T-helper 1 cell treated with Interleukin-12 subunit alpha and Interleukin-12 subunit beta and Interleukin-4 antibody, amounts not matched to agents 30 ng/mL and 1 ng/mL, for 36 hours (primary cell): ENCODE data around the gene SETD1B. TPM values are rescaled to one million over a fixed set of nuclear protein-coding genes. Genes with fewer than 3 reads are reported as not detected.

Source experiments
- intact Hi-C: fragments of 100-400 bp; cut with micrococcal nuclease; formaldehyde crosslinking; loops from one replicate; pipeline ENCODE4 v1.15.1; 2024
- total RNA-seq: library from RNA; stranded (reverse); gene quantifications from 2 replicates; pipeline ENCODE4 v1.2.3, GENCODE V29; 2022

The SETD1B gene
- total RNA-seq, 1 donor from 2014 or later, result 38.1 TPM

DNA sequence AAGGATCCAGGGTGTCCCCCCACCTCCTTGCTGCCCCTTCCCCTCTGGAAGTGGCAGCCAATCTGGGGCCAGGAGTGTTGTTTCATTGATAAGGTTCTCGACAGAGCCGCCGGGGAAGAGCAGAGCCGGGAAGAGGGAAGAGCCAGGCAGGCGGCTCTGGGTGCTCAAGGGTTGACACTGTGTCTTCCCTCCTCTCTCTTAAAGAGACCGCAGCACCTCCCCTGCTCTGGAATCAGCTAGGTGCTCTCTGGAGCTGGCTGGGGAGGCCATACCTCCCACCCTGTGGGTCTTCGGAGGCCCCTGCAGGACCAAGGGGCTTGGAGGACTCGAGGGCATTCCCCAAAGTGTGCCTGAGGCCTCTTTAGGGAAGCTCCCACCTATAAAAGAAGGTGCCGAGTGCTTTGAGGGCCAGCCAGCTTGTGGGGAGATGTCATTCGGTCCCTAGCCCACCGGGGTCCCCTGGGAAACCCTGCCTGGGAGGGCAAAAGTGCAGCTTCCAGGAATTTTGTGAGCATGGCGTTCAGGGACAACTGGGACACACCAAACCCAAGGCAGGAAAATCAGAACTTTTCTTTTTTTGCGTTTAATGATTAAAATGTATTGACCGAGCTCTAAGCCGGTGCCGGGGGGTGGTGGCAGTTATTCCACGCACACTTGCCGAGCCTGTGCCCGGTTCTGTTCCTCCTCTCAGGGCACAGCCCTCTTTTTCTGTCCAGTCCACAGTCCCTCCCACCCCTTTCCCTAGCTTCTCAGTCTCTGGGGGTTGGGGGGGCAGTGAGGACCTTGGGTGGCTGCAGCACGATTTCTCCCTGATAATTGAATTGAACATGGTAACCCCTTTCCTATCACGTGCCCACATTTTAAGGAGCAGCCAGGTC is 3.0 kb downstream of the SETD1B start:
- intact Hi-C loops, result no loop called here

DNA sequence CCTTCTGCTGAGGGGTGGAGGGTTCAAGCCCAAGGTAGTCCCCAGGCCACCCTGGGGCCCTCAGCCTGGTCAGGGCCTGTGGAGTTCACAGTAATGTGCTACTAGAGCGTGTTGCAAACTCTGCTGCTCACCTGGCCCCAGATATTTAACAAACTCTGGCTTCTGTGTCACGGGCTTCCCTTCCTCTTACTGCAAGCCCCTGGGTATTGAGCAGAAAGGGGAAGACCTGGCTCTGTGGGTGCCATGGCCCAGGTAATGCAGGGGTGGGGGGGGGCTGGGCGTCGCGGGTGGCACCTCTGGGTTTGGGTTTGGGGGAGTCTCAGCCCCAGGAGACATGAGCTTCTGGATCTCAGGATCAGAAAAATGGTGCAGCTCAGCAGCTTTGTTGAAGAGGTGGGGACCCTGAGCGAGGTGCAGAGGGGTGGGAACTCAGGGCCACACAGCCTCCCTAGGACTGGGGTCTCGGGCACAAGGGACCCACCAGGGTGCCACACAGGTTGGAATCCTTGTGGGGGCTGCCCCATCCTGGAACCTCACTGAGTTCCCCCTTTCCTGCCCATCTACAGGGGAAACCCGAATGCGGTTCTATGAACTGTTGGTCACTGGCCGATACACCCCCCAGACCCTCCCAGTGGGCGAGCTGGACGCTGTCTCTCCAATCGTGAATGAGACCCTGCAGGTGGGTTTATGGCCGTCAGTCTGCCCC is 4.0 kb downstream of the SETD1B start:
- intact Hi-C loops, result no loop called here

DNA sequence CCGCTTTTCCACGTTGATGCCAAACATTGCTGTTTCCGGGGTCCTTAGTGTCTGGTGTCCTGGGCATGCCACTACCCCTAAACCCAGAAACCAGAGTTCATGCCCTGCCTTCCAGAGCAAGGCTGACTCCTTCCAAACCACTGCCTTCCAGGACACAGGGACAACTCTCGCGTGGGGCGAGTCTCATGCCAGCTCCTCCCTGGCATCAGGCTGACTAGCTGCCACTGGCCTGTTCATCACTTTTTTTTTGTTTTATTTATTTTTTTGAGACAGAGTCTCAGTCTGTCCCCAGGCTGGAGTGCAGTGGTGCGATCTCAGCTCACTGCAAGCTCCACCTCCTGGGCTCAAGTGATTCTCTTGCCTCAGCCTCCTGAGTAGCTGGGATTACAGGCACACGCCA is 4.8 kb downstream of the SETD1B start:
- intact Hi-C loops, result no loop called here

DNA sequence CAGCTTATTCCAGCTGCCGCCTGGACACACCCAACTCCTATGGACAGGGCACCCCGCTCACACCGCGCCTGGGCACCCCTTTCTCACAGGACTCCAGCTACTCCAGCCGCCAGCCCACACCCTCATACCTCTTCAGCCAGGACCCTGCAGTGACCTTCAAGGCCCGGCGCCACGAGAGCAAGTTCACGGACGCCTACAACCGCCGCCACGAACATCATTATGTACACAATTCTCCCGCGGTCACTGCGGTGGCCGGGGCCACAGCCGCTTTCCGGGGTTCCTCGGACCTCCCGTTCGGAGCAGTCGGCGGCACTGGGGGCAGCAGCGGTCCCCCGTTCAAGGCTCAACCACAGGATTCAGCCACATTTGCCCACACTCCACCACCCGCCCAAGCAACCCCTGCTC is 5.9 kb downstream of the SETD1B start:
- intact Hi-C loops, result no loop called here

DNA sequence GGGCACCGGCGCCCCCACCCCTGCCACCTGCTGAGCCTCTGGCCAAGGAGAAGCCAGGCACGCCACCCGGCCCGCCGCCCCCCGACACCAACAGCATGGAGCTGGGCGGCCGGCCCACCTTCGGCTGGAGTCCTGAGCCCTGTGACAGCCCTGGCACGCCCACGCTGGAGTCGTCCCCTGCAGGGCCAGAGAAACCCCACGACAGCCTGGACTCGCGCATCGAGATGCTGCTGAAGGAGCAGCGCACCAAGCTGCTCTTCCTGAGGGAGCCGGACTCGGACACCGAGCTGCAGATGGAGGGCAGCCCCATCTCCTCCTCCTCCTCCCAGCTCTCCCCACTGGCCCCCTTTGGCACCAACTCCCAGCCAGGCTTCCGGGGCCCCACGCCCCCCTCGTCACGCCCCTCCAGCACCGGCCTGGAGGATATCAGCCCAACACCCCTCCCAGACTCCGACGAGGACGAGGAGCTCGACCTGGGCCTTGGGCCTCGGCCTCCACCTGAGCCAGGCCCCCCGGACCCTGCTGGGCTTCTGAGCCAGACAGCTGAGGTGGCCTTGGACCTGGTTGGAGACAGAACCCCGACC is 6.5 kb downstream of the SETD1B start:
- intact Hi-C loops, result no loop called here

DNA sequence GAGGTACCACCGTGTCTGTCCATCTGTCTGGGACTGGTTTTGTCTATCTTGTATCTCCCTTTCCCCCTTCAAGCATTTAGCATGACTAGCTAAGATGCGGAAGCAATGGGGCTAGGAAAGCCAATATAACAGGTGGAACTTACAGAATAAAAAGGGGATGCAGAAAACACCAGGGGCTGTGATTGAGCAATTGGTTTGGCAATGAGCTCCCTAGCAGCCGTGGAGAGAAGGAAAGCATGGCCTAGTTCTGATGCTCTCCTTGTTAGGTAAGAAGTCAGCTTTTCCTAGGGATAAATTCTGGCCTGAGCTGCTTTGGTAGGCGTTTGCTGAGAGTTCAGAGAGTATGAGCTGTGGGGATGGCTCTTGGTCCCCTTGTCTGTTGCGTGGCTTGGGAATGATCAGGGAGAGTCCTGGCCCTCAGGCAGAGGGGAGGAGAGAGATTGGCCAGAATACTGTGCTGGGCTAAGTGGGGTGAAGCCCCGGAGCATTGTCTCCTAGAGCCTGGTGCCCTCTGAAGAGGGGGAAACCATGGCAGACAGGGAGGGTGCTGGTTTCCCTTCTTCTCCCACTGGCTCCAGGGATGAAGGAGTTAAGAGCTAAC is 7.1 kb downstream of the SETD1B start:
- intact Hi-C loops, result no loop called here

DNA sequence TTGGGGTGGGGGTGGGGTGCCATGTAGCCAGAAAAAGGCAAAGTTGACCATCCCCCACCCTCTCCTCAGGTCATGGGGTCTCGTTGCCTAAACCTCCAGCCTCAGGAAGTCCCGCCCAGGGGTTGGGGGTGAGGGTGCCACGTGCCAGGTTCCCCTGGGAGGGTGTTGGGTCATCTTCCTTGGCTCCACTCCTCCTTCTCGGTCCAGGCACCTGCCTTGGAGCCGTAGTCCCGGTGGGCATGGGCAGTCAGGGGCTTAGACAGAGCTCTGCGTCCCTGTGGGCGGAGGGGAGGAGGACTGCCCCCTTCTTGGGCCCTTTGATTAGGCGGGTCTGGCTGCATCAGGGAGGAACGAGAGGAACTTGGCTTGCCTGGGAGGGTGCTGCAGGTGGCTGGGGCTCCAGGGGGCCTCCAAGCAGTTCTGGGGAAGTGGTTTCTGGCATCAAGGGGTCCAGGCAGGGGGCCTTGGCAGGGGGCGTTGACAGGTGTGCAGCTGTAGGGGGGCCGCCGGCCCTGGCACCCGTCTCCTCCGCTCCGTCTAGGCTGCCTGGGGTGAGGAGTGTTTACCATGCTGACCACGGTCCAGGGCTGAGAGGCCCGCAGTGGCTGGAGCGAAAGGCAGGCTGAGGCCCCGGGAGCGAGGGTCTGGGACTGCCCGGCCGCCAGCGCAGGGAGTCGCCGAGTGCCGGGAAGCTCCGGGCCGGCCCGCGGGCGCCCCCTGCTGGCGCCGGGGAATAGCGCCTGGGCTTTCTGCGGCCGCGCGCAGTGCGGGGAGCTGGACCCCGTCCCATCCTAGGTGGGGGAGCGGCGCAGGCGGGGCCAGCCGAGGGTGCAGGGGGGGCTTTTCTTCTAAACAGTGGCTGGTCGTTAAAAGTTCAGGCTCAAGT is 7.9 kb downstream of the SETD1B start:
- intact Hi-C loops, result loop anchor here (1.0 kb wide), 6 partner anchors 9 to 114 kb away; partner anchors contain the start of gene PSMD9

DNA sequence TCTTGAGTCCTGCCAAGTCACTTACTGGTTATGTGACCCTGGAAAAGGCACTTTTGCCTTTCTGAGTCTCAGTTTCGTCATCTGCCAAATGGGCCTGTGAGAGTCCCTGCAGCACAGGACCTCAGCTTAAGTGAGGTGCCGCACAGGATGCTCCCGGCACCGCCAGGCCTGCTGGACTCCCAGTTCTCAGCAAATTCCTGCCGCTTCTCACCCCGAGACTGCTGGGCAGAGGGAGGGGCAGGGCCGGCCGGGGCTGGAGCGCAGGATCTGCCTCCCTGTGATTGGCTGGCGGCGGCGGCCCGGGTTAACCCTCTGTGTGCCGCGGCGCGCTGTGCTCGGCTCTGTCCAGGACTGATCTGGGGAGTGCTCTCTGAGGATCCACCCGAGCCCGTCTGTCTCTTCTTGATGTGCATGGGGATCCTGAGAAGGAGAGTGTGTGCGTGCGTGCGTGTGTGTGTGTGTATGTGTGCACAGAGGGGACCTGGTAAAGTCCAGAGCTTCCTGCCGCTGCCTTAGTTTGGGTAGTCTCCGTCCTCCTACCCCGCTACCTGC is 8.6 kb downstream of the SETD1B start:
- intact Hi-C loops, result loop anchor here (1.0 kb wide), 6 partner anchors 10 to 115 kb away; partner anchors contain the start of gene PSMD9

DNA sequence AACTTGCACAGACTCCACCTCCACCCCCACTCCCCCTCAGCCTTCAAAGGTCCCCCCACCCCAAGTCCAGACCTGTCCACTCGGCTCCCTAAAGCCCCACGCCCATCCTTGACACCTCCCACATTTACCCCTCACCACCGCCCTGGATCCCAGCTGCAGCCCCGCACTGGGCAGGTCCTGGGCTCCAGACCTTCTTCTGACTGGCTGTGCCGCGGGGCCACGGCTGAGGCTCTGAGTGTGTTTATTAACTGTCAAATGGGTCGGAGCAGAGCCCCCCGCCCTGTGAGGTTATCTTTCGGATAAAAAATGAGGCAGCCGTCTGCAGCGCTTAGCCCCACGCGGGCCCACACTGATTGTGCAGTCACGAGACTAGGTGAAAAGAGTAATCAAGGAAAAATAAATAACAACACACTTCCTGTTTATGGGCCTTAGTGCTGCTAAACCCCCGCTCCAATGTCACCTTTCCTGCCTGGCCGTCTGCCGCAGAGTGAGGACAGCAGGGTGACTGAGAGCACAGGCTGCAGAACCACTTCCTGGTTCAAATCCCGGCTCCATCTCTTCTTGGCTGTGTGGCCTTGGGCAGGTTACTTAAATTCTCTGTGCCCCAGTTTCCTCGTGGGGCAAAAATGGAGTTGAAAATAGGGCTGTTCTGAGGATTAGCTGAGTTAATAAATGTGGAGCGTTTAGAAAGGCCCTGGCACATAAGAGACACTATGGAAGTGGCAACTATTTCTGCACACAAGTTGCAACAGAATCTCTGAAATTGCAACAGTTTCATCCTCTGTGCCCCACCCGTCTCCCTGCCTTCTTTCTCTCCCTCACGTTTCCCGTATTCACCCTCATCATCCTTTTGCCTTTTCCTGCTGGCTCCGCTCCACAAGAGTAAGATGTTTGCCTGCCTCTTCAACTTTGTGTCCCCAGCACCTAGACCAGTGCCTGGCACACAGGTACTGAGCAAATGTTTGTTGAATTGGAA is 9.4 kb downstream of the SETD1B start:
- intact Hi-C loops, result loop anchor here (1.0 kb wide), 6 partner anchors 11 to 116 kb away; partner anchors contain the start of gene PSMD9

DNA sequence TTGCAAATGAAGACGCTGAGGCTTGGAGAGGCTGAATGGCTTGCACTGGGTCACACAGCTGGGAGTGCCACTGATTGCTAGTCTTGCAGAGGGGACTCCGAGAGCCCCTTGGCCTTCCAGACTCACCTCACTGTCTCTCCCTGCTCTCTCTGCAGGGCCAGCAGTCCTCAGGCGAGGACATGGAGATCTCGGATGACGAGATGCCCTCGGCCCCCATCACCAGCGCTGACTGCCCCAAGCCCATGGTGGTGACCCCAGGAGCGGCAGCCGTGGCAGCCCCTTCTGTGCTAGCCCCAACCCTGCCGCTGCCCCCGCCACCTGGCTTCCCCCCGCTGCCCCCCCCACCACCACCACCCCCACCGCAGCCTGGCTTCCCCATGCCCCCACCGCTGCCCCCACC is 10.1 kb downstream of the SETD1B start:
- intact Hi-C loops, result no loop called here

DNA sequence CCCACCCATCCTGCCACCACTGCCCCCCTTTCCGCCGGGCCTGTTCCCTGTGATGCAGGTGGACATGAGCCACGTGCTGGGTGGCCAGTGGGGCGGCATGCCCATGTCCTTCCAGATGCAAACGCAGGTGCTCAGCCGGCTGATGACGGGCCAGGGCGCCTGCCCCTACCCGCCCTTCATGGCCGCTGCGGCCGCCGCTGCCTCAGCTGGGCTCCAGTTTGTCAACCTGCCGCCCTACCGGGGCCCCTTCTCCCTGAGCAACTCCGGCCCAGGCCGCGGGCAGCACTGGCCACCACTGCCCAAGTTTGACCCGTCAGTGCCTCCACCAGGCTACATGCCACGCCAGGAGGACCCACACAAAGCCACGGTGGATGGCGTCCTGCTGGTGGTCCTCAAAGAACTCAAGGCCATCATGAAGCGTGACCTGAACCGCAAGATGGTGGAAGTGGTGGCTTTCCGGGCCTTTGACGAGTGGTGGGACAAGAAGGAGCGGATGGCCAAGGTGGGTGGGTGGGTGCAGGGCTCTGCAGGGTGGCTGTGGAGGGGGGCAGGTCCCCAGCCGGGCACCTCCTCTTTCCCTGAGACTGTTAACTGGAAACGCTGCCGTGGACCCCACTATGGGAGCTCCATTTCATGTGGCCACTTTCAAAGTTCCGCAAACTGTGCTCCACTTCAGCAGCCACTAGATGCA is 10.8 kb downstream of the SETD1B start:
- intact Hi-C loops, result no loop called here

DNA sequence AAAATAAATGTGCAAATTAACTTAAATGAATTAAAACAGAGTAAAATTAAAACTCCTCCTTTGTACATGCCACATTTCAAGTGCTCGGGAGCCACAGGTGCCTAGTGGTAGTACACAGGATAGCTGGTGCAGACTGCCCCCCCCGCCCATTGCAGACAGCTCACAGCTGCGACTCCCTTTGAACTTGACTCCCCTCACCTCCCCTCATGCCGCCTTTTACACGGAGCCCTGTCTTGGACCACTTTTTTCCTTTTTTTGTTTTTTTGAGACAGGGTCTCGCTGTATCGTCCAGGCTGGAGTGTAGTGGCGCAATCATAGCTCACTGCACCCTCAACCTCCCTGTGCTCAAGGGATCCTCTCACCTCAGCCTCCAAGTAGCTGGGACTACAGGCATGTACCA is 11.5 kb downstream of the SETD1B start:
- intact Hi-C loops, result no loop called here

DNA sequence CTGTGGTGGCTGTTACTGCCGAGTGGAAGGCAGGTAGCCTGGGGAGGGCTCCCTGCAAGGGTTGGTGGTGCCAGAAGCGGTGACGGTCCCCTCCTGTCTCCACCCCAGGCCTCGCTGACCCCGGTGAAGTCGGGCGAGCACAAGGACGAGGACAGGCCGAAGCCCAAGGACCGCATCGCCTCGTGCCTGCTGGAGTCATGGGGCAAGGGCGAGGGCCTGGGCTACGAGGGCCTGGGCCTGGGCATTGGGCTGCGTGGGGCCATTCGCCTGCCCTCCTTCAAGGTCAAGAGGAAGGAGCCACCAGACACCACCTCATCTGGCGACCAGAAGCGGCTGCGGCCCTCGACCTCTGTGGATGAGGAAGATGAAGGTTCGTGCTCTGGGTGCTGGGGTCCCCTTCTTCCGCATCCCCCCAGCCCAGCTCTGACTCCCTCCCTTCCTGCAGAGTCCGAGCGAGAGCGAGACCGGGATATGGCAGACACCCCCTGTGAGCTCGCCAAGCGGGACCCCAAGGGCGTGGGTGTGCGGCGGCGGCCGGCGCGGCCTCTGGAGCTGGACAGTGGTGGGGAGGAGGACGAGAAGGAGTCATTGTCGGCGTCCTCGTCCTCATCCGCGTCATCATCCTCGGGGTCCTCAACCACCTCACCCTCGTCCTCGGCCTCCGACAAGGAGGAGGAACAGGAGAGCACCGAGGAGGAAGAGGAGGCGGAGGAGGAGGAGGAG is 13.3 kb downstream of the SETD1B start:
- intact Hi-C loops, result no loop called here

DNA sequence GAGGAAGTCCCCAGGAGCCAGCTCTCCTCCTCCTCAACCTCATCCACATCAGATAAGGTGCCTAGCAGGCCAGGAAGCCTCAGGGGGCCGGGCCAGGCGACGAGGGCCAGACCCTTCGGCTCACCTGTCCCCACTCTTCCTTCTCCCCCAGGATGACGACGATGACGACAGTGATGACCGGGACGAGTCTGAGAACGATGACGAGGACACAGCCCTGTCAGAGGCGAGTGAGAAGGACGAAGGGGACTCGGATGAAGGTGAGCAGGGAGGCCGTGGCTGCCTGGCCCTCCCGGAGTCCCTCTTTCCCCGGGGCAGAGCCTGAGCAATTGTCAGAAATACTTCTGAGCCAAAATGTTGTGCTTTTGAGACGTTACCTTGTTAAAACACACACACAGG is 13.8 kb downstream of the SETD1B start:
- intact Hi-C loops, result no loop called here

DNA sequence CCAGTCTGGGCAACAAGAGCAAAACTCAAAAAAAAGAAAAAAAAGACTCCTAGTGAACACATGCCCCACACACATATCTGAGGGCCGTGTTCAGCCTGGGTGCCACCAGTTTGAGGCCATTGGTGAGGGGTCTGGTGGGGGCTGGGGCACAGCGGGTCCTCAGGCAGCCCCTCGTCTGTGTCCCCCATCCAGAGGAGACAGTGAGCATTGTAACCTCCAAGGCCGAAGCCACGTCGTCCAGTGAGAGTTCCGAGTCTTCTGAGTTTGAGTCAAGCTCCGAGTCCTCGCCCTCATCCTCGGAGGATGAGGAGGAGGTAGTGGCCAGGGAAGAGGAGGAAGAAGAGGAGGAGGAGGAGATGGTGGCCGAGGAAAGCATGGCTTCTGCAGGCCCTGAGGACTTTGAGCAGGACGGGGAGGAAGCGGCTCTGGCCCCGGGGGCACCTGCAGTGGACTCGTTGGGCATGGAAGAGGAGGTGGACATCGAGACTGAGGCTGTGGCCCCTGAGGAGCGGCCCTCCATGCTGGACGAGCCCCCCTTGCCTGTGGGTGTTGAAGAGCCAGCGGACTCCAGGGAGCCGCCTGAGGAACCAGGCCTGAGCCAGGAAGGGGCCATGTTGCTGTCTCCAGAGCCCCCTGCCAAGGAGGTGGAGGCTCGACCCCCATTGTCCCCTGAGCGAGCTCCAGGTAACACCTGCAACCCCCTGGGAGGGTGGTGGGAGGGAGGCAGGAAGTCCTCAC is 15.6 kb downstream of the SETD1B start:
- intact Hi-C loops, result no loop called here

DNA sequence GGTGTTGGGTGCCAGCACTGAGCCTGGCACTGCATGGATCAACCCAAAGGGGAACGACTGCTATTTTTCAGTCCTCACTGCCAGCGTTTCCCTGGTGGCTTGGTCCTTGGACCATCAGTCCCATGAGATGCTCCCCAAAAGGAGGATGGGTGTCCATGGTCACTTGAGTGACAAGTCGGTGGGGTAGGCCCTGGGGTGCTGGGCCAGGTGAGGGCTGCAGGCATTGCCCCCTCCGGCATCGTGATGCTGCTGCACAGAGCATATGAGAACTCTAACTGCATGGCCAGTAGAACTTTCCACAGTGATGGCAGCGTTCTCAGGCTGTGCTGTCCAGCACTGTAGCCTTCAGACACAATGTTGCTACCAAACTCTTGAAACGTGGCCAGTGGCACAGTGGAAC is 16.2 kb downstream of the SETD1B start:
- intact Hi-C loops, result no loop called here

DNA sequence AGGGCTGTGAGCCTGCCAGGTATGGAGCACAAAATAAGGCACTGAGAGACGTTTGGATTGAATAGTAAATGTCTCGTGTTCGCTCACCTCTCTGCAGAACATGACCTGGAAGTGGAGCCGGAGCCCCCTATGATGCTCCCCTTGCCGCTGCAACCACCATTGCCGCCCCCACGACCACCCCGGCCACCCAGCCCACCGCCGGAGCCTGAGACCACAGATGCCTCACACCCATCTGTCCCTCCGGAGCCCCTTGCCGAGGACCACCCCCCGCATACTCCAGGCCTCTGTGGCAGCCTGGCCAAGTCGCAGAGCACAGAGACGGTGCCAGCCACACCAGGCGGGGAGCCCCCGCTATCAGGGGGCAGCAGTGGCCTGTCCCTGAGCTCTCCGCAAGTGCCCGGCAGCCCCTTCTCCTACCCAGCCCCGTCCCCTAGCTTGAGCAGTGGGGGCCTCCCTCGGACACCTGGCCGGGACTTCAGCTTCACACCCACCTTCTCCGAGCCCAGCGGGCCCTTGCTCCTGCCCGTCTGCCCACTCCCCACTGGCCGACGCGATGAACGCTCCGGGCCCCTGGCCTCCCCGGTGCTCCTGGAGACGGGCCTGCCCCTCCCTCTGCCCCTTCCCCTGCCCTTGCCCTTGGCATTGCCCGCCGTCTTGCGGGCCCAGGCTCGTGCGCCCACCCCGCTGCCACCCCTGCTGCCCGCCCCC is 18.7 kb downstream of the SETD1B start:
- intact Hi-C loops, result no loop called here
